NCI-H510A (cell line): ENCODE results near the gene ARID1B.

Experiments used
- DNase-seq: peaks from one replicate; lab custom pipeline; 2025; lab: John Stamatoyannopoulos, UW

Gene ARID1B

GRCh38 chr6:157185986-157186385 is 408.8 kb downstream of the ARID1B start:
- no peak for DNase-seq

- DNase-seq = no peak
Measured at GRCh38 chr6:157186785-157187181, 409.6 kb downstream of the ARID1B start.

- DNase-seq = peak; percentile 70
Measured at GRCh38 chr6:157187182-157188083, 410.3 kb downstream of the ARID1B start.

GRCh38 chr6:157188213-157188612 is 411.0 kb downstream of the ARID1B start:
- DNase-seq = no peak

- DNase-seq = peak; percentile 40
Measured at GRCh38 chr6:157193443-157193996, 416.3 kb downstream of the ARID1B start.

- DNase-seq = no peak
Measured at GRCh38 chr6:157194110-157194509, 416.9 kb downstream of the ARID1B start.

- DNase-seq = no peak
Measured at GRCh38 chr6:157194643-157195042, 417.5 kb downstream of the ARID1B start.

GRCh38 chr6:157196391-157196790 is 419.2 kb downstream of the ARID1B start:
- DNase-seq = no peak

GRCh38 chr6:157198425-157199279 is 421.5 kb downstream of the ARID1B start:
- DNase-seq = peak; percentile 94

- DNase-seq = no peak
Measured at GRCh38 chr6:157200117-157200516, 422.9 kb downstream of the ARID1B start.

- DNase-seq = no peak
Measured at GRCh38 chr6:157200611-157201010, 423.4 kb downstream of the ARID1B start.

GRCh38 chr6:157201083-157201482 is 423.9 kb downstream of the ARID1B start:
- no peak for DNase-seq

GRCh38 chr6:157203312-157203744 is 426.1 kb downstream of the ARID1B start:
- DNase-seq = no peak

- DNase-seq = no peak
Measured at GRCh38 chr6:157203764-157204163, 426.6 kb downstream of the ARID1B start.

GRCh38 chr6:157205473-157206358 is 428.5 kb downstream of the ARID1B start:
- DNase-seq = no peak

- no peak for DNase-seq
Measured at GRCh38 chr6:157206359-157206815, 429.2 kb downstream of the ARID1B start.

GRCh38 chr6:157207521-157208076 is 430.4 kb downstream of the ARID1B start:
- no peak for DNase-seq

- no peak for DNase-seq
Measured at GRCh38 chr6:157209865-157210530, 432.8 kb downstream of the ARID1B start.

GRCh38 chr6:157210954-157211353 is 433.8 kb downstream of the ARID1B start:
- no peak for DNase-seq
